ENCODE data around the gene CHRDL1. TPM values are rescaled to one million over a fixed set of nuclear protein-coding genes. Genes with fewer than 3 reads are reported as not detected.
A peak's percentile ranks its signal among the peaks of the same experiment; 100 is the strongest.
"Not testable (repeated sequence)": the region's sequence is repeated elsewhere in the genome, so short reads cannot be mapped to it uniquely, and the experiment has no call there.

CHRDL1 gene
- total RNA-seq, 4 donors from 2014 or later = 27.4 to 90.2 (median 56.5) TPM

GRCh38 chrX:110671068-110671803, 124.4 kb downstream of the CHRDL1 start:
- Histone ChIP-seq H3K4me3 (no peak overlapping the region), H3K27me3 (peaks cover 0 to 6% of the 10 kb centered on the region in 2 donors), H3K36me3 (no peaks in the 10 kb centered on the region), H3K27ac (no peak overlapping the region), H3K4me1 (no peaks in the 10 kb centered on the region), H3K9me3 (no peaks in the 10 kb centered on the region)
- intact Hi-C loops (cut with DNase I; ENCODE audit: low total_unique reads) = no loop called here
- DNase-seq = no peak
- TF ChIP-seq CTCF (IDR thresholded peaks at IDR 0.05) (no peak), POLR2A (IDR thresholded peaks at IDR 0.05) (no peak)

- Histone ChIP-seq H3K9me3 (no peaks in the 10 kb centered on the region), H3K27ac (no peak overlapping the region), H3K27me3 (peaks cover 0 to 6% of the 10 kb centered on the region in 2 donors), H3K36me3 (no peaks in the 10 kb centered on the region), H3K4me3 (no peak overlapping the region), H3K4me1 (no peaks in the 10 kb centered on the region)
- intact Hi-C loops (cut with DNase I; ENCODE audit: low total_unique reads) = no loop called here
- TF ChIP-seq POLR2A (IDR thresholded peaks at IDR 0.05) (no peak), CTCF (IDR thresholded peaks at IDR 0.05) (no peak)
- DNase-seq = no peak
Observed at GRCh38 chrX:110669572-110669971, 126.0 kb downstream of the CHRDL1 start.

- TF ChIP-seq CTCF (IDR thresholded peaks at IDR 0.05) (no peak), POLR2A (IDR thresholded peaks at IDR 0.05) (no peak)
- DNase-seq = no peak
Observed at GRCh38 chrX:110667706-110668105, 127.9 kb downstream of the CHRDL1 start.

GRCh38 chrX:110665223-110666002, 130.2 kb downstream of the CHRDL1 start:
- H3K27me3 ChIP-seq = no peaks in the 10 kb centered on the region
- H3K27ac ChIP-seq = no peak overlapping the region
- no peaks in the 10 kb centered on the region for H3K4me1 ChIP-seq
- no peak for DNase-seq
- intact Hi-C loops (cut with DNase I; ENCODE audit: low total_unique reads) = no loop called here
- no peak overlapping the region for H3K4me3 ChIP-seq
- H3K9me3 ChIP-seq = no peaks in the 10 kb centered on the region
- TF ChIP-seq POLR2A (IDR thresholded peaks at IDR 0.05) (no peak), CTCF (IDR thresholded peaks at IDR 0.05) (peak in 1 of 4 experiments; percentile 19)
- H3K36me3 ChIP-seq = no peaks in the 10 kb centered on the region

More at GRCh38 chrX:110667706-110668105, 127.9 kb downstream of the CHRDL1 start:
- Histone ChIP-seq H3K27me3 (peaks cover 0 to 6% of the 10 kb centered on the region in 2 donors), H3K27ac (no peak overlapping the region), H3K9me3 (no peaks in the 10 kb centered on the region), H3K4me1 (no peaks in the 10 kb centered on the region), H3K4me3 (no peak overlapping the region), H3K36me3 (no peaks in the 10 kb centered on the region)
- intact Hi-C loops (cut with DNase I; ENCODE audit: low total_unique reads) = no loop called here

- no peaks in the 10 kb centered on the region for H3K36me3 ChIP-seq
- no peaks in the 10 kb centered on the region for H3K4me1 ChIP-seq
- no peaks in the 10 kb centered on the region for H3K27me3 ChIP-seq
- intact Hi-C loops (cut with DNase I; ENCODE audit: low total_unique reads) = no loop called here
- TF ChIP-seq POLR2A (IDR thresholded peaks at IDR 0.05) (no peak), CTCF (IDR thresholded peaks at IDR 0.05) (no peak)
- no peak overlapping the region for H3K4me3 ChIP-seq
- DNase-seq = no peak
- H3K27ac ChIP-seq = no peak overlapping the region
- H3K9me3 ChIP-seq = no peaks in the 10 kb centered on the region
Observed at GRCh38 chrX:110657073-110657472, 138.5 kb downstream of the CHRDL1 start.

- H3K27me3 ChIP-seq; DNase-seq; intact Hi-C loops (cut with DNase I; ENCODE audit: low total_unique reads); H3K27ac ChIP-seq; H3K36me3 ChIP-seq; H3K9me3 ChIP-seq; H3K4me3 ChIP-seq; H3K4me1 ChIP-seq: not testable (repeated sequence)
Observed at GRCh38 chrX:110654280-110654679, 141.3 kb downstream of the CHRDL1 start.

Data from uterus (tissue), 4 donors.